ENCODE results near the gene PRKN.

PRKN gene

DNA sequence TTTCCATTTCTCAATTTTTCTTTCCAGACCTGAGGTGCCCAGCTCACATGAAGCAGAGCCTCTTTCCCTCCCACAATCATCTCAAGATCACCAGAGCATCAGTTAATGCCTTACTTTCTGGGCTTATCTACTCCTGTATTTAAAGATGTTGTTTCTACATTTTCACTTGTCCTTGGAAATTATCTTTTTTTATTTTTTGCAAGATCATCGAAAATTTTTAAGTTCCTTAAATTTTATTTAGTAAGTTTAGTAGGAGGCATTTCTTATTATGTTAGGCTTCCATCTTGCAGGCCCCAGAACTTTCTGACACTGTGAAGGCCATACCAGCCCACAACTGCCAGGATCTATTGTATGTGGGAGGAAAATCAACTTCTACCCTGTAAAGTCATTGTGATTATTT, 466.0 kb downstream of the PRKN start:
- no peaks in the 10 kb centered on the region for H3K36me3 ChIP-seq (ENCODE audit: control insufficient read depth, insufficient read depth, low read length)
- DNase-seq: no peak
- H3K27ac ChIP-seq (ENCODE audit: insufficient read depth, low read length, poor library complexity, severe bottlenecking): no peak overlapping the region
- H3K4me1 ChIP-seq (ENCODE audit: control insufficient read depth, insufficient read depth, low read length, poor library complexity, severe bottlenecking): no peaks in the 10 kb centered on the region
- no peak overlapping the region for H3K4me3 ChIP-seq (ENCODE audit: insufficient read depth, low read depth, low read length, poor library complexity, severe bottlenecking)
- H3K27me3 ChIP-seq (replicated peaks; ENCODE audit: control insufficient read depth, insufficient read depth, low read length, poor library complexity, severe bottlenecking): no peaks in the 10 kb centered on the region
- no peaks in the 10 kb centered on the region for H3K9me3 ChIP-seq (ENCODE audit: control insufficient read depth, low read length)

- Histone ChIP-seq H3K4me3 (ENCODE audit: insufficient read depth, low read depth, low read length, poor library complexity, severe bottlenecking) (no peak overlapping the region), H3K4me1 (ENCODE audit: control insufficient read depth, insufficient read depth, low read length, poor library complexity, severe bottlenecking) (no peaks in the 10 kb centered on the region), H3K9me3 (ENCODE audit: control insufficient read depth, low read length) (no peaks in the 10 kb centered on the region), H3K27me3 (replicated peaks; ENCODE audit: control insufficient read depth, insufficient read depth, low read length, poor library complexity, severe bottlenecking) (no peaks in the 10 kb centered on the region), H3K27ac (ENCODE audit: insufficient read depth, low read length, poor library complexity, severe bottlenecking) (no peak overlapping the region), H3K36me3 (ENCODE audit: control insufficient read depth, insufficient read depth, low read length) (no peaks in the 10 kb centered on the region)
- no peak for DNase-seq
These were observed 467.5 kb downstream of the PRKN start for GRCh38 chr6:162260027-162260426.

- DNase-seq: no peak
- no peak overlapping the region for H3K27ac ChIP-seq (ENCODE audit: insufficient read depth, low read length, poor library complexity, severe bottlenecking)
- no peaks in the 10 kb centered on the region for H3K4me1 ChIP-seq (ENCODE audit: control insufficient read depth, insufficient read depth, low read length, poor library complexity, severe bottlenecking)
These were observed 468.9 kb downstream of the PRKN start for GRCh38 chr6:162258647-162259046.

DNA sequence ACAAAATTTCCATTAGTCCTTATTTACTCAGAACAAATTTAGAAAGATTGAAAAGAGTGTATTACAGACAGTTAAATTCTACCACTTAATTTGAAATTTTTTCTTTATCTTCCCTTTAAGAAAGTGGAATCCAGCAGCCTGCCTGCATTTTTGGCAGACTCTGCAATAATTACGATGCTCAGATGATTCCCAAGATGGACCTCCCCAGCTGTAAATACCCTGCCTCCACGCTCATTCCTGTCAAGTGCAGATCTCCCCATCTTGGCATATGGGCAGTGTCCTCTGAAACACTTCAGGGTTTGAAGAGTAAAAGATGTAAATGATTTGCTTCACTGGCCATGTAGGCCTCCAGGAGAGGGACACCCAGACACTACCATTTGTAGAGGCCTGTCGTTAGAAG, 471.2 kb downstream of the PRKN start:
- Histone ChIP-seq H3K27ac (ENCODE audit: insufficient read depth, low read length, poor library complexity, severe bottlenecking) (no peak overlapping the region), H3K4me3 (ENCODE audit: insufficient read depth, low read depth, low read length, poor library complexity, severe bottlenecking) (no peak overlapping the region), H3K4me1 (ENCODE audit: control insufficient read depth, insufficient read depth, low read length, poor library complexity, severe bottlenecking) (no peaks in the 10 kb centered on the region), H3K27me3 (replicated peaks; ENCODE audit: control insufficient read depth, insufficient read depth, low read length, poor library complexity, severe bottlenecking) (no peaks in the 10 kb centered on the region), H3K9me3 (ENCODE audit: control insufficient read depth, low read length) (no peaks in the 10 kb centered on the region), H3K36me3 (ENCODE audit: control insufficient read depth, insufficient read depth, low read length) (no peaks in the 10 kb centered on the region)
- no peak for DNase-seq

More at GRCh38 chr6:162258647-162259046, 468.9 kb downstream of the PRKN start:
- H3K9me3 ChIP-seq (ENCODE audit: control insufficient read depth, low read length): no peaks in the 10 kb centered on the region
- no peaks in the 10 kb centered on the region for H3K27me3 ChIP-seq (replicated peaks; ENCODE audit: control insufficient read depth, insufficient read depth, low read length, poor library complexity, severe bottlenecking)
- H3K4me3 ChIP-seq (ENCODE audit: insufficient read depth, low read depth, low read length, poor library complexity, severe bottlenecking): no peak overlapping the region
- no peaks in the 10 kb centered on the region for H3K36me3 ChIP-seq (ENCODE audit: control insufficient read depth, insufficient read depth, low read length)

DNA sequence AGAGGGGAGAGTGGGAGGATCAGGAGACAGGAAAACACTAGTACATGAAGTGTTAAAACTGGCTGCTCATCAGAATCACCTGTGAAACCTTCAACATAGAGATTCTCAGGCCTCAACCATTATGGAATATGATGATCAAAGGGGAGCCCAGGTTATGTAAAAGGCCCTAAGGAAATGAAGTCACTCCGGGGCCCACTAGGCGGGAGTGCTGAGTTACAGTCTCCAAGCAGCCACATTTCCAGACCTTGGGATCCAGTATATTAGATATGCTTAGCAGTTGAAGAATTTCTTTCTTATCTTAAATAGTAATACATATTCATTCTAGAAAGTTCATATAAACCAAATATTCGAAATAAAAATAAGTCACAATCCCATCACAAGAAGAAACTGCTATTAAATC, 476.3 kb downstream of the PRKN start:
- DNase-seq: no peak
- Histone ChIP-seq H3K9me3 (ENCODE audit: control insufficient read depth, low read length) (no peaks in the 10 kb centered on the region), H3K27ac (ENCODE audit: insufficient read depth, low read length, poor library complexity, severe bottlenecking) (no peak overlapping the region), H3K36me3 (ENCODE audit: control insufficient read depth, insufficient read depth, low read length) (no peaks in the 10 kb centered on the region), H3K27me3 (replicated peaks; ENCODE audit: control insufficient read depth, insufficient read depth, low read length, poor library complexity, severe bottlenecking) (no peaks in the 10 kb centered on the region), H3K4me1 (ENCODE audit: control insufficient read depth, insufficient read depth, low read length, poor library complexity, severe bottlenecking) (no peaks in the 10 kb centered on the region), H3K4me3 (ENCODE audit: insufficient read depth, low read depth, low read length, poor library complexity, severe bottlenecking) (no peak overlapping the region)

GRCh38 chr6:162249907-162250642, 477.5 kb downstream of the PRKN start:
- H3K27me3 ChIP-seq (replicated peaks; ENCODE audit: control insufficient read depth, insufficient read depth, low read length, poor library complexity, severe bottlenecking): no peaks in the 10 kb centered on the region
- DNase-seq: no peak
- no peaks in the 10 kb centered on the region for H3K4me1 ChIP-seq (ENCODE audit: control insufficient read depth, insufficient read depth, low read length, poor library complexity, severe bottlenecking)
- no peaks in the 10 kb centered on the region for H3K36me3 ChIP-seq (ENCODE audit: control insufficient read depth, insufficient read depth, low read length)
- no peak overlapping the region for H3K4me3 ChIP-seq (ENCODE audit: insufficient read depth, low read depth, low read length, poor library complexity, severe bottlenecking)
- H3K27ac ChIP-seq (ENCODE audit: insufficient read depth, low read length, poor library complexity, severe bottlenecking): no peak overlapping the region
- no peaks in the 10 kb centered on the region for H3K9me3 ChIP-seq (ENCODE audit: control insufficient read depth, low read length)

DNA sequence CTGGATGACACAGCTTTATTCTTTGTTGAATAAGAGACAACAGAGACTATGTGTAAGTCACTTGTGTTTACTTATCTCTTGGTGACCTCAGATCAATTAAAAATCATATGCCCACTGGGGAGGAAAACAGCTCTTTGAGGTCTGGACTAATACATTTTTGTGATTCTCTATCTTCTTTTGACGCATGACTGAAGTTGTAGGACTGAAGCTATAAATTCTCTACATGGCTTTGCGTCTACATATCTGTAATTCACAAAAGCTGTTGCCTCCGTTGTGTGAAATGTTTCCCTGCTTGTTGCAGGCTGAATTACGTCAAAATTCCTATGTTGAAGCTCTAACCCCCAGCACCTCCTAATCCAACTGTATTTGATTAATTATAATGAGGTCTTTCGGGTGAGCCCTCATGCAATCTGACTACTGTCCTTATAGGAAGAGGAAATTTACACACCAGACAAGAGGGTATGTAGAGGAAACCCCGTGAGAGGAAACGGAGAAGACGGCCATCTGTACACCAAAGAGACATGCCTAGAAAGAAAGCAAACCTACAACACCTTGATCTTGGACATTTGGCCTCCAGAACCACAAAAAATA, 481.6 kb downstream of the PRKN start:
- H3K36me3 ChIP-seq (ENCODE audit: control insufficient read depth, insufficient read depth, low read length): no peaks in the 10 kb centered on the region
- no peak overlapping the region for H3K27ac ChIP-seq (ENCODE audit: insufficient read depth, low read length, poor library complexity, severe bottlenecking)
- DNase-seq: no peak
- no peaks in the 10 kb centered on the region for H3K27me3 ChIP-seq (replicated peaks; ENCODE audit: control insufficient read depth, insufficient read depth, low read length, poor library complexity, severe bottlenecking)
- no peaks in the 10 kb centered on the region for H3K4me1 ChIP-seq (ENCODE audit: control insufficient read depth, insufficient read depth, low read length, poor library complexity, severe bottlenecking)
- no peaks in the 10 kb centered on the region for H3K9me3 ChIP-seq (ENCODE audit: control insufficient read depth, low read length)
- H3K4me3 ChIP-seq (ENCODE audit: insufficient read depth, low read depth, low read length, poor library complexity, severe bottlenecking): no peak overlapping the region

- Histone ChIP-seq H3K4me1 (ENCODE audit: control insufficient read depth, insufficient read depth, low read length, poor library complexity, severe bottlenecking) (no peaks in the 10 kb centered on the region), H3K4me3 (ENCODE audit: insufficient read depth, low read depth, low read length, poor library complexity, severe bottlenecking) (no peak overlapping the region), H3K9me3 (ENCODE audit: control insufficient read depth, low read length) (no peaks in the 10 kb centered on the region), H3K27ac (ENCODE audit: insufficient read depth, low read length, poor library complexity, severe bottlenecking) (no peak overlapping the region), H3K27me3 (replicated peaks; ENCODE audit: control insufficient read depth, insufficient read depth, low read length, poor library complexity, severe bottlenecking) (no peaks in the 10 kb centered on the region), H3K36me3 (ENCODE audit: control insufficient read depth, insufficient read depth, low read length) (no peaks in the 10 kb centered on the region)
- no peak for DNase-seq
These were observed 483.5 kb downstream of the PRKN start for GRCh38 chr6:162244031-162244430.

GRCh38 chr6:162242915-162243314, 484.7 kb downstream of the PRKN start:
- no peaks in the 10 kb centered on the region for H3K27me3 ChIP-seq (replicated peaks; ENCODE audit: control insufficient read depth, insufficient read depth, low read length, poor library complexity, severe bottlenecking)
- no peak overlapping the region for H3K4me3 ChIP-seq (ENCODE audit: insufficient read depth, low read depth, low read length, poor library complexity, severe bottlenecking)
- no peaks in the 10 kb centered on the region for H3K36me3 ChIP-seq (ENCODE audit: control insufficient read depth, insufficient read depth, low read length)
- H3K9me3 ChIP-seq (ENCODE audit: control insufficient read depth, low read length): no peaks in the 10 kb centered on the region
- H3K27ac ChIP-seq (ENCODE audit: insufficient read depth, low read length, poor library complexity, severe bottlenecking): no peak overlapping the region
- no peaks in the 10 kb centered on the region for H3K4me1 ChIP-seq (ENCODE audit: control insufficient read depth, insufficient read depth, low read length, poor library complexity, severe bottlenecking)
- no peak for DNase-seq

DNA sequence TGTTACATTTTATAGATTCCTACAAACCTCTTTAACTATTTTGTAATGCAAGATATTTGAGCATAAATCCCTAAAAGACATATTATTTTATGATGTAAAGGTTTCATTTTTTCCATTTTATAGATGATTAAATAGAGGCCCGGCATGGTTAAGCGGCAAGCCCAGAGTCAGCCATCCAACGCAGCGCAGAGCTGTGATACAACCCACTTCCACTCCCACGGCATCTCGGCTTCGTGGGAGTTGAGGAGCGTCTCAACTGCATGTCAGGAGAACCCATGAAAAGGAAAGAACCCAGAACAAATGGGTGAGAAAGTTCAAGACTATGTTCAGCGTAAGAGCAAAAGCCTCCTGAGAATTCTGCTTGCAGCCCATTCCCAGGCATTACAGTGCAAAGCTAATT, 488.2 kb downstream of the PRKN start:
- Histone ChIP-seq H3K4me1 (ENCODE audit: control insufficient read depth, insufficient read depth, low read length, poor library complexity, severe bottlenecking) (no peaks in the 10 kb centered on the region), H3K9me3 (ENCODE audit: control insufficient read depth, low read length) (no peaks in the 10 kb centered on the region), H3K4me3 (ENCODE audit: insufficient read depth, low read depth, low read length, poor library complexity, severe bottlenecking) (no peak overlapping the region), H3K36me3 (ENCODE audit: control insufficient read depth, insufficient read depth, low read length) (no peaks in the 10 kb centered on the region), H3K27me3 (replicated peaks; ENCODE audit: control insufficient read depth, insufficient read depth, low read length, poor library complexity, severe bottlenecking) (no peaks in the 10 kb centered on the region), H3K27ac (ENCODE audit: insufficient read depth, low read length, poor library complexity, severe bottlenecking) (no peak overlapping the region)
- DNase-seq: no peak

Measured in effector memory CD4-positive, alpha-beta T cell (primary cell).